HG02588 (cell line): ENCODE results near the gene PCCA.
"Not testable (repeated sequence)": the region's sequence is repeated elsewhere in the genome, so short reads cannot be mapped to it uniquely, and the experiment has no call there.

Source experiments
- ATAC-seq: cut with Tn5 transposase; IDR thresholded peaks from one replicate; pipeline ENCODE4 v1.9.1; 2021; ENCODE audit warnings: mild to moderate bottlenecking, moderate library complexity; ENCODE audit not compliant: unreplicated experiment

PCCA gene

DNA sequence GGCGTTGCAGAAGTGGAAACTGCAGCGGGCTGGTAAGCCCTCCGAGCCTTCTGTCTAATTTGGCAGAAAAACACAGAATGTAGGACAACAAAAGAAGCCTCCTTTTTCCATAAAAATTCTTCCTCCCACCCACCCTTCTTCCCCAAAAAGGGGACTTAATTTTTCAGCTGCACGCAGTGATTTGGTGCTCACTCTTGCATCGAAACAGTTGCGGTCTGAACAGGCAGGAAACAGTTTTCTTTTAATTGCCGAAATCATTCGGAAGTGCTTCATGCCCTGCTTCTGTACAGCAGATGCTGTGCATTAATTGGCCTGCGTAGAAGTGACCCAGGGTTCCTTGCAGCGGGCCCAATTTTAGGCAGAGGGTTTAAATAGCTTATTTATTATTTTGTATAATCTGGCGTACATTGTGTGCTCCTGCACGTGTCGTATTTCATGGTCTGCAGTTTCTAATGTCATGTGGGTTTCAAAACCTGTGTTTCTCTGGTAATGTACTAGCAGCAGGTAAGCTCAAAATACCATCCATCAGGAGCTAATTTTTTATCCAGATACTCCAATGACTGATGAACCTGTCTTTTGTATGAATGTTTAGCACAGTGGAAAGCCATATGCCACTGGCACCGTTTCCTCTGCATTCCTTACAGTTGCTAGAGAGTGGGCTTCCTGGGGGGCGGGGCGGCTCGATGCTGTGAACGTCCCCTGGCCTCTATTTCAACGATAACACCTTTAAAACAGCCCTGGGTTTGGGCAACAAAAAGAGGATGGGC is 433.1 kb downstream of the PCCA start:
- ATAC-seq = no peak

- ATAC-seq = no peak
Observed at GRCh38 chr13:100522618-100523309, 433.9 kb downstream of the PCCA start.

- no peak for ATAC-seq
Observed at GRCh38 chr13:100523411-100523810, 434.5 kb downstream of the PCCA start.

GRCh38 chr13:100523981-100524386 is 435.1 kb downstream of the PCCA start:
- ATAC-seq = no peak

- not testable (repeated sequence) for ATAC-seq
Observed at GRCh38 chr13:100524688-100525087, 435.8 kb downstream of the PCCA start.

DNA sequence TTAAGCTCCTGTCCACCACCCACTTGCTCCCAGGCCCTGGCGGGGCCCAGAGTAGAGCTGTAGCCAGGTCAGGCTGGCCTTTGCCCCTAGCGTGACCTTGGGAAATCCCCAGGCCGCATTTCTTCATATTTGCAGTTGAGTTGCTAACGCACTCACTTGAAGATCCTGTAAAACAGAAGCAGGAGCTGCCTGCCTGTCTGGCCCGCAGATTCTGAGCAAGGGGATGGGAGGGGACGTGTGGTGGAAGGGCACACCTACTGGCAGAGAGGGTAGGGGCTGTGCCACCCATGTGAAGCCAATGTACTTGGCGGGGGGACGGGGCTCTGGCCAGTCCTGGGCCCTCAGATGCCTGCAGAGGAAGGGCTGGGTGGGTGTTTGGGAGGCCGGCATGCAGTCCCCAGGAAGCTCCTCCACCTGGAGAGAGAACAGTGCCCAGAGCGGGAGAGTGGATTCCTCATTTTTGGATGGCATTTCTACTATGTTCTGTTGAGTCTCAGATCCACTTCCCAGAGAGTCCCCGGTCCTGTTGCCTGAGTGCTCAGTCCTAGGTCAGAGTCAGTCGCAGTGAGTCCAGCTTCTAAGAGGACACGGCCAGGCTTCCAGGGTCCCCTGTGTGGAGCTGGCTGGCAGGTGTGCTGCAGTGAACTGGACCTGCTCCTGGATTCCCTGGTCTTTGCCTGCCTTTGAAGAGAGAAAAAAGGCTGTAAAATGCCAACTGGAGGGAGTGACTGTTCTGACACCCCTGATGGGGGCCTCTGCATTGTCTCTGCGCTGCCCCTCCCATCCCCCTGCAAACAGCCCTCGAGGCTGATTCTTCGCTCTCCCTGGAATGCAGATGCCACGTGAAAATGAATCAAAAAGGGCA is 436.8 kb downstream of the PCCA start:
- no peak for ATAC-seq

- ATAC-seq = no peak
Observed at GRCh38 chr13:100526318-100527000, 437.6 kb downstream of the PCCA start.

DNA sequence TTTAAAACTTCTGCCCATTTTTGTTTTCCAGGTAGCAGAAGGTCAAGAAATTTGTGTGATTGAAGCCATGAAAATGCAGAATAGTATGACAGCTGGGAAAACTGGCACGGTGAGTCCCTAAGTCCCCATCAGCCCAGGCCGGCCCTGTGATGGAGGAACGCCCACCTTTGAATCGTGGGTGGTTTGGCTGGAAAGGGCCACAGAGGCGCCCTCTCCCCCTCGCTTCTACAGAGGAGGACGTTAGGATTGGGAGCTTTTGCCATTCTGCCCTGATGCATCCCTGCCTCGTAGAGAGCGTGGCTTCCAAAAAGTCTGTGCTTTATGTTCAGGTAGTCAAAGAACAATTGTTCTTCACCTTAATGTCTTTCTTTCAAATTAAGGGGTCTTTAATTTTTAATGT is 438.8 kb downstream of the PCCA start:
- no peak for ATAC-seq

- no peak for ATAC-seq
Observed at GRCh38 chr13:100528353-100528752, 439.5 kb downstream of the PCCA start.

GRCh38 chr13:100528820-100529219 is 439.9 kb downstream of the PCCA start:
- ATAC-seq = no peak

- no peak for ATAC-seq
Observed at GRCh38 chr13:100529666-100530377, 440.9 kb downstream of the PCCA start.

DNA sequence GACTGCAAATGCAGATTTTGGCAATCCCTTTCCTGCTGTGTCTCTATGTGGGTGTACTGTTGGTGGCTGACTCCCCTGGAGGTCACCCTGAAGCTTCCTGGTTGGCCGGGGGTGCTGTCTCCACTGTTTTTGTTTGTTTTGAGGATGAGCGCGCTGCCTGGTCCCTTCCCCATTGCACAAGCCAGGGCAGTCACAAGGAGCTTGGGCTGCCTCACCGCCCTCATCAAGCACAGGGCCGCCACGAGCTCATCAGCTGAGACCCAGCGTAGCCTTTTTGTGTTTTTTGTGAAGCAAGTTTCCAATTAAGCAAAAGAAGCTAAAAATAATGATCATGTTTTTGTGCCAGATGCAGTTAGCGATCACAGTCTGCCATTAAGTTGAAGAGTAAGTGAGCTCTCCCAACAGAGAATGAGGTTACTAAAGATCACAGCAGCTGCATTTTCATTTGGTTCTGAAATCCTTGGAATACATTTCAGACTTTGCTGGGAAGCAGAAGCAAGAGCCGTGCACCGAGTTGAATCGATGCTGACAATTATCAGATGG is 441.8 kb downstream of the PCCA start:
- ATAC-seq = no peak

GRCh38 chr13:100532090-100532766 is 443.3 kb downstream of the PCCA start:
- ATAC-seq = no peak

- no peak for ATAC-seq
Observed at GRCh38 chr13:100532836-100533435, 444.0 kb downstream of the PCCA start.

GRCh38 chr13:100533588-100534041 is 444.7 kb downstream of the PCCA start:
- ATAC-seq = no peak

DNA sequence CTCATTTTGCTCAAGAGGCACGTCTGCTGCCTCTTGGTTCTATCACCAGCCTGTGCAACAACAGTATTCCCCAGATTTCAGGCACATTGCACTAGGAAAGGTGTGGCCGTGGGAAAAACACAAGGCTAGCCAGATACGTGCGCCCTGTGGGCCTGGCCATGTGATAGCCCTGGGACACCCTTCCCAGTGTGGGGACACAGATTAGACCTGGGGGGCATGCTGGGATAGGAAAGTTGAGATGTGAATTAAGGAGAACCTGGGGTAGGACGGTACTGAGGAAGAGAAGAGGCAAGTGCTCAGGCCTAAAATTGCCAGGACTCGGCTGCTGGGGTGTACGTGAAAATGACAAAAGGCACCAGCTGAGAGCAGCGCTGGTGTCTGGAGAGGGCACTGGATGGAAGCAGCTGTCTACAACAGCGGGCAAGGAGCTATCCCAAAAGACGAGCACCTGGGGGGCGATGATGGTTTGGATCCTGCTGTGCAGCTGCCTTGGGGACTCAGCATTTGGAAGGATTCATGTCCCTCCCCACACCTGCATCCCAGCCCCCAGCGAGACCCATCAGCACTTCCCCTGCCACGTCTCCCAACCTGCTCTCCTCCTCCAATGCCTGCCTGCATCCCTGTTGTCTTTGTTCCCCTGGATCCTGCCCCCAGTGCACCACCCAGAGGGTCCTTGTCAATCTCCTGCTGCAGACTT is 445.4 kb downstream of the PCCA start:
- no peak for ATAC-seq

GRCh38 chr13:100534911-100535310 is 446.0 kb downstream of the PCCA start:
- ATAC-seq = no peak

DNA sequence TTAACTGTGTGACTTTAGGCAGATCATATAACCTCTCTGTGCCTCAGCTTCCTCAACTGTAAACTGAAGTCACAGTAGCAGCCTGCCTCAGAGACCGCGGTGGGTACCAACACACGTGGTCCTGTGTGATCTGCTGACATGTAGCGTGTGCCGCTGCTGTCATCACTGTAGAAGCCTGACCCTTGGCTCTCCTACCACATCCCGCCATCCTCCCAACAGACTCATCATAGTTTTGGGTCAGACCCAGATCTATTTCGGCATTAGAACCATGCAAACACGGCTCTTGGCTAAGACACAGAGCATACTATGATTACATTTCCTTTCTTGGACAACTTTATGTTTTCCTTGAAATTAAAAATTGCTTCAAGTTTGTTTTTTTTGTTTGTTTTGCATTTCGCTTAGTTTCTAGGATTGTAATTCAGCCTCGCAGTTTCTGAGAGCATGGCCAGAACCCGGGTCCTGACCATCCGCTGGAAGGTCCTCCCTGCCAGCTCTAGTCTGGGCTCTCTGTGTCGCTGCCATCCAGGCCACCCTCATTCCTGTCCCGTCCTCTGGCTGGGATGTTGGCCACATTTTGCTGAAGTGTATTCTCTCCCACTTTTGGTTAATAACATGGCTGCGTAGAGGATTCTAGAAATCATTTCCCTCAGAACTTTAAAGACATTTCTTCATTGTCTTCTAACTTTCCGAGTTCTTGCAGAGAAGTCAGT is 446.7 kb downstream of the PCCA start:
- no peak for ATAC-seq
